ENCODE results near the gene ZNF75A. TPM values are rescaled to one million over a fixed set of nuclear protein-coding genes. Genes with fewer than 3 reads are reported as not detected.

Gene ZNF75A
- total RNA-seq, 4 donors from 2014 or later, result 19.0 to 28.8 (median 27.3) TPM

- no peak for TF ChIP-seq POLR2AphosphoS5 (IDR thresholded peaks at IDR 0.05)
- TF ChIP-seq CTCF (IDR thresholded peaks at IDR 0.05), result no peak
- no peak for TF ChIP-seq POLR2A (IDR thresholded peaks at IDR 0.05)
- TF ChIP-seq EP300 (IDR thresholded peaks at IDR 0.05), result no peak
- Histone ChIP-seq H3K9me3 (peaks cover 0 to 17% (median 0%) of the 10 kb centered on the region in 3 donors), H3K36me3 (no peaks in the 10 kb centered on the region), H3K27me3 (peaks cover 21% of the 10 kb centered on the region), H3K4me1 (no peaks in the 10 kb centered on the region), H3K27ac (no peak overlapping the region), H3K4me3 (no peak overlapping the region)
- WGBS, 2 donors (ENCODE audit: low coverage in 1 of 2), result 85 to 91% methylated on average over 6 to 7 of the region's 7 CpGs
- ATAC-seq, result no peak
These were observed 58.5 kb downstream of the ZNF75A start for GRCh38 chr16:3363793-3364192.

GRCh38 chr16:3364774-3365427, 59.6 kb downstream of the ZNF75A start:
- ATAC-seq, result peak; percentile 96
- TF ChIP-seq EP300 (IDR thresholded peaks at IDR 0.05), result no peak
- peak; percentile 14 to 18 for TF ChIP-seq POLR2A (IDR thresholded peaks at IDR 0.05)
- TF ChIP-seq POLR2AphosphoS5 (IDR thresholded peaks at IDR 0.05), result peak; percentile 30

More at GRCh38 chr16:3364774-3365427, 59.6 kb downstream of the ZNF75A start:
- H3K27me3 ChIP-seq, result peaks cover 21% of the 10 kb centered on the region
- peak overlapping the region; percentile 76 to 84 (median 80) for H3K27ac ChIP-seq
- no peaks in the 10 kb centered on the region for H3K36me3 ChIP-seq
- no peaks in the 10 kb centered on the region for H3K4me1 ChIP-seq
- H3K4me3 ChIP-seq, result peak overlapping the region; percentile 47 to 56
- peaks cover 0 to 17% (median 0%) of the 10 kb centered on the region in 3 donors for H3K9me3 ChIP-seq
- WGBS, 2 donors (ENCODE audit: low coverage in 1 of 2), result 10 to 20% methylated on average over 9 to 21 of the region's 42 CpGs

Other genes starting within 250 kb of the ZNF75A start
- gene IL32, start 239.9 kb upstream of the ZNF75A start, total RNA-seq, result 10 to 100 TPM in 3 of 4 donors, 1 to 10 TPM in 1; 2.6 to 39.0 (median 21.6) TPM
- 1 to 10 TPM in 1 of 4 donors, not detected in 3; 1.7 TPM for gene ZSCAN10, start 206.2 kb upstream of the ZNF75A start, total RNA-seq
- 10 to 100 TPM; 11.6 to 25.8 (median 20.4) TPM for gene ZNF205, start 192.9 kb upstream of the ZNF75A start, total RNA-seq
- 10 to 100 TPM in 2 of 4 donors, 1 to 10 TPM in 2; 3.6 to 22.3 (median 12.2) TPM for gene ZNF213, start 170.5 kb upstream of the ZNF75A start, total RNA-seq
- not detected for gene OR1F1, start 117.3 kb upstream of the ZNF75A start, total RNA-seq
- gene ZNF200, start 70.3 kb upstream of the ZNF75A start, total RNA-seq, result 10 to 100 TPM in 2 of 4 donors, 1 to 10 TPM in 2; 5.2 to 11.8 (median 8.0) TPM
- gene MEFV, start 48.9 kb upstream of the ZNF75A start, total RNA-seq, result 1 to 10 TPM; 1.2 to 3.4 (median 1.7) TPM
- gene ZNF263, start 22.0 kb upstream of the ZNF75A start, total RNA-seq, result 10 to 100 TPM; 45.5 to 53.6 (median 47.6) TPM
- 1 to 10 TPM; 4.4 to 8.3 (median 6.2) TPM for gene TIGD7, start 67 bp upstream of the ZNF75A start, total RNA-seq
- under 1 TPM in 1 of 4 donors, not detected in 3; 0.31 TPM for gene OR2C1, start 50.4 kb downstream of the ZNF75A start, total RNA-seq
- gene ZSCAN32, start 95.5 kb downstream of the ZNF75A start, total RNA-seq, result 10 to 100 TPM; 11.4 to 25.5 (median 14.0) TPM
- 10 to 100 TPM; 12.1 to 22.9 (median 22.3) TPM for gene ZNF174, start 95.7 kb downstream of the ZNF75A start, total RNA-seq
- gene ZNF597, start 138.0 kb downstream of the ZNF75A start, total RNA-seq, result 1 to 10 TPM; 1.4 to 2.8 (median 2.2) TPM
- gene NAA60, start 138.2 kb downstream of the ZNF75A start, total RNA-seq, result 10 to 100 TPM; 18.6 to 35.1 (median 28.5) TPM
- gene C16orf90, start 190.0 kb downstream of the ZNF75A start, total RNA-seq, result not detected
- 10 to 100 TPM; 27.0 to 48.0 (median 30.1) TPM for gene CLUAP1, start 195.5 kb downstream of the ZNF75A start, total RNA-seq

Measured in gastroesophageal sphincter (tissue), 4 donors.